ENCODE measurements around the gene GRIN3B. TPM values are rescaled to one million over a fixed set of nuclear protein-coding genes. Genes with fewer than 3 reads are reported as not detected.

The GRIN3B gene
- total and polyA plus RNA-seq, 2 of the 8 experiments (the other 6 are each of a cell fraction or from before 2014, with no cell fraction given) = 0.45 to 1.0 TPM

- no peak for TF ChIP-seq SAP30 (IDR thresholded peaks at IDR 0.05; ENCODE audit: insufficient read depth, insufficient replicate concordance, low read length)
- no peak for TF ChIP-seq RAD21 (IDR thresholded peaks at IDR 0.05 in 1 of 2, conservative IDR thresholded peaks at IDR 0.05 in 1 of 2; ENCODE audit: low read depth in 2 of 2, low read length in 2 of 2)
- TF ChIP-seq POU5F1 (IDR thresholded peaks at IDR 0.05; ENCODE audit: low read depth, low read length) = no peak
- no peak for TF ChIP-seq GTF2F1 (IDR thresholded peaks at IDR 0.05; ENCODE audit: borderline replicate concordance, low read depth, low read length)
- TF ChIP-seq EZH2 (IDR thresholded peaks at IDR 0.05; ENCODE audit: low read depth, low read length, severe bottlenecking) = no peak
- TF ChIP-seq ASH2L (IDR thresholded peaks at IDR 0.05; ENCODE audit: low read length) = peak; percentile 49
- TF ChIP-seq CBX5 (IDR thresholded peaks at IDR 0.05; ENCODE audit: low read depth, low read length) = no peak
- TF ChIP-seq SRF (IDR thresholded peaks at IDR 0.05; ENCODE audit: low read depth, low read length) = no peak
- no peak for TF ChIP-seq HDAC2 (IDR thresholded peaks at IDR 0.05; ENCODE audit: borderline replicate concordance in 1 of 2, low read depth in 2 of 2, low read length in 2 of 2)
- TF ChIP-seq CTBP2 (IDR thresholded peaks at IDR 0.05; ENCODE audit: borderline replicate concordance, insufficient read depth, insufficient read length, low read length) = no peak
- TF ChIP-seq RFX5 (IDR thresholded peaks at IDR 0.05; ENCODE audit: borderline replicate concordance, low read depth, low read length) = no peak
- no peak for TF ChIP-seq EP300 (IDR thresholded peaks at IDR 0.05; ENCODE audit: borderline replicate concordance in 1 of 2, low read depth in 2 of 2, low read length in 2 of 2)
- no peak for TF ChIP-seq KDM5A (IDR thresholded peaks at IDR 0.05; ENCODE audit: low read length)
- TF ChIP-seq JUN (IDR thresholded peaks at IDR 0.05; ENCODE audit: low read depth, low read length) = no peak
- no peak for TF ChIP-seq ZNF274 (IDR thresholded peaks at IDR 0.05; ENCODE audit: borderline replicate concordance, extremely low read depth, low read length)
- TF ChIP-seq POLR2A (IDR thresholded peaks at IDR 0.05; ENCODE audit: control extremely low read depth in 1 of 2, low read depth in 2 of 2, low read length in 2 of 2) = peak in 1 of 2 experiments; percentile 4
- TF ChIP-seq CREB1 (IDR thresholded peaks at IDR 0.05) = no peak
These were observed 26.8 kb downstream of the GRIN3B start (continued) for GRCh38 chr19:1026783-1027649.

Data from H1 (cell line).